Endometrium (tissue), 2 donors: ENCODE data around the gene KLHL22.

Source experiments
- FAIRE-seq: peaks from 2 replicates; lab custom pipeline; 2012; peaks lifted over from hg19 to GRCh38; lab: Jason Lieb, UNC
- donor health status: control.
- donor health status: control.

KLHL22 gene

DNA sequence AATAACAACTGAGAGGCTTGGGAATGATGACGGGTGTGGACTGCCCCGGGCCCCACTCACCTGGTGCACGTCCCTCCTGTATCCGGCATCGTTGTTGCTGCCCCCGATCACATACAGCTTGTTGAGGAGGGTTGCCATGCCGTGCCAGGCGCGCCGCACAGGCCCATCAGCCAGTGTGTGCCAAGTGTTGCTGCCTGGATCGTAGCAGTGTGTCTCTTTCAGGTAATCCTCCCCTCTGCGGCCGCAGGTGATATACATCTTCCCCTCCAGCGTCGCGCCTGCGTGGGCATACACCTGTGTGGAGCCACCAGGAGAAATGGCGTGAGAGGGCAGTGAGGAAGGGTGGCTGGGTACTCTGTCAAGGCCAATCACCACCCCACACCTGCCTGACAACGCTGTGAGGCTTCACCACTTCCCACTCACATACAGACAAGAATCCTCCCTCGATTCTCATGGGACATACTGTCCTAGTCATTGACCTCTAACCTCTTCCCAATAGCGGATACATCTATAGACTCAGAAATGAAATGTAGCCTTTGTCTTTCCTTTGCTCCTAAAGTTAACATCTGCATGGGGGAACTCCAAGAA lies 49.1 kb downstream of the KLHL22 start:
- no peak for FAIRE-seq

DNA sequence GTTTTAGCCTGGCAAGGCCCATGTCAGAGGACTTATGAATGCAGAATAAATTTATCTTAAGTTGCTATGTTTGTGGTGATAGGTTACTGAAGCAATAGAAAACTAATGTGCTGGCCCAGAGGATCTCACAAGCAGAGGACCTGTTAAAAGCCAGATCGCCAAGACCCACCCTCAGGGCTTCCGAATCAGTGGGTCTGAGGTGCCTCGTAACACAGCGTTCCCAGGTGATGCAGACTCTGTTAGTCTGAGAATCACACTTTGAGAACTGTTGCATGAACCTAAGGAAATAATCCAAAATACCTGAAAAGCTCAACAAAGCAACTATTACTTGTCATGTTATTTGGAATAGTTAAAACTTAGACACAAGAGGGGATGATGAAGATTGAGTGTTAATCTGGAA lies 51.3 kb downstream of the KLHL22 start:
- no peak for FAIRE-seq

- FAIRE-seq: no peak
These were observed 52.9 kb downstream of the KLHL22 start for GRCh38 chr22:20442485-20443284.

GRCh38 chr22:20441631-20442484 lies 53.7 kb downstream of the KLHL22 start:
- no peak for FAIRE-seq

DNA sequence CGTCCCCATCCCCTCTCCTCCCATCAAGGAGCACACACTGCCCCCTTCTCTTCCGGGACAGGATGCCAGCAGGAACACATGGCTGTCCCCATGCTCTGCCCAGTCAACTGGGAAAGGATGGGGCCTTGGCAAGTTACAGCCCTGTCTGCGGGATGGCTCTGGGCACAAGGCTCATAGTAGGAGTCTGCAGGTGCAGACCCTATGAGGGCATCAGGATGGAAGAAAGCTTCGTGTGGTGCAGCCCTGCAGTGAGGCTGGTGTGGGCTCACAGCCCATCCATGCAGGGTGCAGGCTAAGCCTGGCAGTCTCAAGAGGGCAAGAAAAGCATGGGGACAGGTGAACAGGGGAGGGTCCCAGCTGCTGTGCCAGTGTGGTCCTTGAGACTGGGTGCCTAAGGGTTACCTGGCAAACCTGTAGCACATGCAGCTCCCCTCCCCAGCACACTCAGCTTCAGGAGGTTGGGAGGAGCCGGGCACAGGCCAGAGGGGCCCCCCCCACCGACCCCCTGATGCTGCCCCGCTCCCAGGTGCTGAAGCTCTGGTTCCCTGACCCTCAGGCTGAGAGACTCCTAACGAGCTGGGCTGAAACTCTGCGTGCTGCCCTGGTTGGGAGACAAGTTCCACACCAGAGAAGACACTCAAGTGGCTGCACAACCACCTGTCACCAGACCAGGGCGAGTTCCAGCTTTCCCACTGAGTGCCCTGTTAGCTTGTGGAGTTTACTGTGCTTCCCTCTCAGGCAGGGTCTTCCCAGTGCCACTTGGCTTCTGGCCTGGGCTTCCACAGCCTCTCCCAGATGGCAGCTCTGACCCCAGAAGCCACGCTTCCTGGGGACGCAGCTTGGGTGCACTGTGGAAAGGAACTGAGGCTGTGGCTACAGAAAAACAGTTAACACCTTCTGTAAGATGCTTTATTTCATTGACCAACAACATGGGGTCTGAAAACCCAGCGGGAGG lies 54.7 kb downstream of the KLHL22 start:
- FAIRE-seq: no peak

GRCh38 chr22:20439928-20440575 lies 55.5 kb downstream of the KLHL22 start:
- no peak for FAIRE-seq

DNA sequence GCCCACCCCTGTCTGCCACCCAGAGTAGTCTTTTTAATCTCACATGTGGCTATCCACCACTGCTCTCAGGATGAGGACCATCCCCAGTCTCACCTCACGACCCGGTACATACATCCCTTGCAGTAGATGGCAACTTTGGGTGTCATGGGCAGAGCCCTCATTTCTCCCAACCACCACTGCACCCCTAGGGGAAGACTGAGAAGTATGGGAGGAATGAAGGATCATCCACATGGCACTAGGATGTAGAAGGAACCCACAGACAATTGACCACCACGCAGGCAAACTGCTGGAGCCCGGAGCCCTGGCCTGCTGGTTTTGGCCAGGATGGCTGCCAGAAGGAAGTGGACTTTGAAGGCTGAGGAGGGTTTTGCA lies 56.1 kb downstream of the KLHL22 start:
- FAIRE-seq: no peak

DNA sequence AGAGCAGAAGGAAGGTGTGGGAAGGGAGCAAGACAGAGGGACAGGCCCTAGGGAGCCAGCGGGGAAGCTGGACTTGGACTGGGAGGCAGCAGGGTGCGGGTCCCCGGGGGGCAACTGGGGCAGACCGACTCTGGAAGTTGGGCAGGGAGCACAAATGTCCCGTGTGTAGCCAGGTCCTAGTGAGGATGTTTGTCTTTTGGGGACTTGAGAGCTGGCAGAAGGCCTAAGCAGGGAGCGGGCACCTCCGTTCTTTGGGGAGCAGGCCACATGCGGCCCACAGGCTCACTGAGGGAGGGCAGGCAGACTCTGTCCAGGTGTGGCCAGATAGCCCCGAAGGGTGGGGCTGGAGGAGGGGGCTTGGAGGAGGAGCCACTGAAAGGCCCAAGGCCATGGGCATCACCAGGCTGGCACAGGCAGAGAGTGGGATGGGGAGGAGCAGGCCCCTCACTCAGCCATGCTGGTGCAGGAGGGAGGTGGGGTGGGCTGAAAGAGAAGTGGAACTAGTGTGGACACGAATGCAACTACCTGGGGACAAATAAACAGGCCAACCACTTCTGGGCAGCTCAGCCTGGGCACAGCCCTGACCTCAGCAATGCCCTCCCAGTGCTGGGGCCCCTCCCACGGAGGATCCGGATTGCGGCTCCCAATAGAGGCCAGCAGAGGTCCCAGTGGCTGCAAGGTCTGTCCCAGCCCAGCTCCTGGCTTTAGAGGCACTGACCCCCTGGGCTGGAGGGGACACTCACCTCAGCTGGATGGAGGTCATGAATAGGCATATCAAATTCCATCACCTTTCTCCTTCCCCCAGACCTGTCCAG lies 56.7 kb downstream of the KLHL22 start:
- no peak for FAIRE-seq

- FAIRE-seq: no peak
These were observed 57.2 kb downstream of the KLHL22 start for GRCh38 chr22:20438427-20438677.

DNA sequence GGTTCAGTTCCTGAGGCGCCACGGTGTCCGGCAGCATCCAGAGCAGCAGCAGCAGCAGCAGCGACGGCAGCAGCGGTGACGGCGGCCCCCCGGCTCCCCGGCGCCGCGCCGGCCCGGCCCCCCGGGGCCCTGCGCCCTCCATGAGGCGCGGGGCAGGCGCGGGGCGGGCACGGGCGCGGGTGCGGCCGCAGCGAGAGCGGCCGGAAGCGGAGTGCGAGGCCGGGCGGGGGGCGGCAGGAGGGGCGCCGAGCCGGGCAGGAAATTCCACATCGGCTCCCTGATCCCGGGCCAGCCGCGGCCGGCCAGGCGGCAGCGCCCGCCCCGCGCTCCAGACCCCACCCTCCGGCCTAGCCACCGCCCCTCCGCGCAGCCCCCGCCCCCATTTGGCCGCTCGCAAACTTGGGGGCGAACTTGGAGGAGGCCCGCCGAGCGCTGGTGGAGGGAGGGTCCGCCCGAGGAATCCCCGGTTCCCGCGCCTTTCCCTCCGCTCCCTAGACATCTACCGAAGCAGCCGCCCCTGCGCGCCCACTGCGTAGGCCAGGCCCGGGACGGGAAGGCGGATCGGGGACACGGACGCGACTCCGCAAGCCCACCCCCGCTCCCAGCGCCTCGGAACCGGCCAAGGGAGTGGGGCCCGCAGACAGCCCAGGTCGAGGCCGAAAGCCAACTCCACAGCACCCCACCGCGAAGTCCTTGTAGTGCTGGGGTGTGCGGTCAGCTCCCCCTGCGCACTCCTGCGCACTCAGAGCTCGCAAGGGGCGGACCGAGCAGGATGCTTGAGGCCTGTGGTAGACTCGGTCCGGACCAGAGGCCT lies 57.8 kb downstream of the KLHL22 start, which contains the start of gene SCARF2:
SCARF2 (minus strand) TSS at position 213 of the 814 bp plus-strand sequence; CDS start at position 142, 71 bp downstream.
- no peak for FAIRE-seq

GRCh38 chr22:20436768-20437612 lies 58.6 kb downstream of the KLHL22 start:
- no peak for FAIRE-seq

- no peak for FAIRE-seq
These were observed 59.3 kb downstream of the KLHL22 start for GRCh38 chr22:20436307-20436767.

GRCh38 chr22:20435436-20436306 lies 59.9 kb downstream of the KLHL22 start:
- no peak for FAIRE-seq

DNA sequence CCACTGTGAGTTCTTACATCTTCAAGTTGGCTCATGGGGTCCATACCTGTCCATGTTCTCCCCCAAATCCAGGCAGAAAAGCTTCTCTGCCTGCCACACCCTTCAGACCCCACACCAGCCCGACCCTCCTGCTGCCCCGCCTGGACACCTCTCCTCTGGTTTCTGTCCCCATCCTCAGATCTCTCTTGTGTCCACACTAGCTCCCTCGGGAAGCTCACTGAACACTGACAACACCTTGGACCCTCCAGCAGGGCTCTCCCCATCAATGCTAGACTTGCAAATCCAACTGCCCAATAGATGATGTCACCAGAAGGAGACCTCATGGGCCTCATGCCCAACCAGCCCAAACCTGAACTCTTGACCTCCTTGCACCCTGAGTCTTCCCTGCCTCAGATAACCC lies 60.8 kb downstream of the KLHL22 start:
- FAIRE-seq: no peak

DNA sequence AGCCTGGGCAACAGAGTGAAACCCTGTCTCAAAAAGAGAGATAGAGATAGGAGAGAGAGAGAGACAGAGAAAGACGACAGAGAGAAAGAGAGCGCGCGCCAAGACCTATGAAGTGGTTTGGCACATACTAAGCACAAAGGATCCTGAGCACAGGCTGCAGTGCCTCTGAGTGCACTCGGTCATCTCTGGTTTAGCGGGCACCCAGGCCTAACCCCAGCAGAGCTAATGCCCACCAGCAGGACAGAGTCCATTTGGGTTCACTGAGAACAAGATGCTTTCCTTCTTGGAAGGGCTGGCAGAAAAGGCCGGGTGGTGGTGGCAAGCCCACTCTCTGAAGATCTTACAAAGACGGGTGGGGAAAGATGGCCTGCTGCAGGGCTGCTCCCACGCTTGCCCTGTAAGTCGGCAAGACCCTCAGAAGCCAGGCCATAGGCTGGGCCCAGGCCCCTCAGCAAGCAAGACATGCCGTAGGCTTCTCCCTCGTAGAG lies 61.3 kb downstream of the KLHL22 start:
- FAIRE-seq: no peak

DNA sequence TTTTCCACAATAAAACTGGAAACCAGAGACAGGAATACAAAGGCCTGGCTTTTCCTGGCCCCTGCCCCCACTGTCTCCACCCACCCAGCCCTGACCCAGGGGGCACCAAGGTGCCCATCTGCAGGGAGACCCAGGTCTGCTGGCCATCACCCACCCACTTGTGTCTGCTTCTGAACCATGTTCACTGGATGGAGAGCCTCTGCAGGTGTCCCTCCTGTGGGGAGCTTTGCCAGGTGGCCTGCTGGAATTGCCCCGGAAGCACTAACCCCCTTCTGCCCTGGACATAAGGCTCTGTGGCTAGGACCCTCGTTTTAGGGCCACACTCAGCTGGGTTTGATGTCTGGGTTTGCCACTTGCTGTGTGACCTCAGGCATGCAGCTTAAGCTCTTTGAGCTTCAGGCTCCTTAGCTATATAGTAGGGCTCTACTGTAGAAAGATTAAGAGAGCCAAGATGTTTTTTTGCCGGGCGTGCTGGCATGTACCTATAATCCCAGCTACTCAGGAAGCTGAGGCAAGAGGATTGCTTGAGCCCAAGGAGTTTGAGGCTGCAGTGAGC lies 61.8 kb downstream of the KLHL22 start:
- FAIRE-seq: no peak

DNA sequence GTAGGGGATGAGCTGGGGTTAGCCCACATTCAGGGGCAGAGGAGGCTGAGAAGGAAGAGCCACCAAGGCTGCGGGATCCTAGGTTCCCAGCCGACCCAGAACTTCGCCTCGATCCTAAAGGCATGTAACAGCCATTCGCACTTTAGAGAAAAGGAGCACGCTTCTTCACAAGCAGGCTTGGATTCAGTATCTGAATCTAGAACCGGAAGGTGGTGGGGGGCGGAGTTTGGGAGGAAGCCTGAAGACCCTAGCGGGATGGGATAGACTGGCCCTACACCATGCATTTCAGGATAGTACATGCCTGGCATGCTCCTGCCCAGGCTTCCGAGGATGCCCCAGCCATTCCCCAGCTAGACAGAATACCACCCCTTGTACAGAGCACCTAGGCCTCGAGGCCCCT lies 62.4 kb downstream of the KLHL22 start:
- no peak for FAIRE-seq
